Type B pancreatic cell (in vitro differentiated cells): ENCODE measurements around the gene CLMN. TPM values are rescaled to one million over a fixed set of nuclear protein-coding genes. Genes with fewer than 3 reads are reported as not detected.

Source experiments
- DNase-seq: peaks from one replicate; pipeline ENCODE4 v3.0.0; 2021; ENCODE audit warnings: mixed read lengths; ENCODE audit not compliant: unreplicated experiment; ENCODE audit errors: extremely low spot score
- H3K27ac Mint-ChIP-seq: 2 replicates; pipeline ENCODE4 v1.8.0; 2021; ENCODE audit warnings: mild to moderate bottlenecking, mixed read lengths
- H3K27me3 Mint-ChIP-seq: 2 replicates; pipeline ENCODE4 v1.8.0; 2021; ENCODE audit warnings: mixed read lengths
- H3K36me3 Mint-ChIP-seq: 2 replicates; pipeline ENCODE4 v1.8.0; 2021; ENCODE audit warnings: mixed read lengths
- H3K4me1 Mint-ChIP-seq: one replicate; pipeline ENCODE4 v1.8.0; 2021; ENCODE audit warnings: mixed read lengths; ENCODE audit not compliant: unreplicated experiment
- H3K4me3 Mint-ChIP-seq: 2 replicates; pipeline ENCODE4 v1.8.0; 2021; ENCODE audit warnings: mild to moderate bottlenecking, mixed read lengths
- H3K9me3 Mint-ChIP-seq: 2 replicates; pipeline ENCODE4 v1.8.0; 2021; ENCODE audit warnings: mixed read lengths
- CTCF ChIP-seq: fragments of 200-600 bp; sonication (generic); conservative IDR thresholded peaks from 2 replicates; pipeline ENCODE4 v1.5.0; 2021; ENCODE audit warnings: antibody characterized with exemption, mild to moderate bottlenecking
- total RNA-seq: library from RNA; stranded (reverse); gene quantifications from 2 replicates; pipeline ENCODE4 v1.2.1, GENCODE V29; 2021; ENCODE audit warnings: low replicate concordance

The CLMN gene
- total RNA-seq, 1 donor from 2014 or later, result 23.0 TPM

GRCh38 chr14:95272057-95272456 lies 47.7 kb downstream of the CLMN start:
- H3K4me1 Mint-ChIP-seq, result peaks cover 14% of the 10 kb centered on the region
- TF ChIP-seq CTCF, result no peak
- peak; percentile 29 for DNase-seq
- no peaks in the 10 kb centered on the region for H3K27me3 Mint-ChIP-seq
- H3K9me3 Mint-ChIP-seq, result peaks cover 5% of the 10 kb centered on the region
- H3K27ac Mint-ChIP-seq, result no peak overlapping the region
- H3K36me3 Mint-ChIP-seq, result peaks cover 9% of the 10 kb centered on the region
- H3K4me3 Mint-ChIP-seq, result no peak overlapping the region

- H3K27ac Mint-ChIP-seq, result no peak overlapping the region
- no peak overlapping the region for H3K4me3 Mint-ChIP-seq
- no peak for TF ChIP-seq CTCF
- H3K27me3 Mint-ChIP-seq, result no peaks in the 10 kb centered on the region
- peaks cover 9% of the 10 kb centered on the region for H3K36me3 Mint-ChIP-seq
- DNase-seq, result no peak
- H3K9me3 Mint-ChIP-seq, result peaks cover 11% of the 10 kb centered on the region
- H3K4me1 Mint-ChIP-seq, result peaks cover 23% of the 10 kb centered on the region
Observed at GRCh38 chr14:95270203-95270602, 49.5 kb downstream of the CLMN start.

GRCh38 chr14:95269493-95269892 lies 50.2 kb downstream of the CLMN start:
- Mint-ChIP-seq H3K27me3 (no peaks in the 10 kb centered on the region), H3K27ac (no peak overlapping the region), H3K4me3 (no peak overlapping the region), H3K4me1 (peaks cover 26% of the 10 kb centered on the region), H3K36me3 (peaks cover 9% of the 10 kb centered on the region), H3K9me3 (peaks cover 11% of the 10 kb centered on the region)
- TF ChIP-seq CTCF, result no peak
- DNase-seq, result peak; percentile 53

DNA sequence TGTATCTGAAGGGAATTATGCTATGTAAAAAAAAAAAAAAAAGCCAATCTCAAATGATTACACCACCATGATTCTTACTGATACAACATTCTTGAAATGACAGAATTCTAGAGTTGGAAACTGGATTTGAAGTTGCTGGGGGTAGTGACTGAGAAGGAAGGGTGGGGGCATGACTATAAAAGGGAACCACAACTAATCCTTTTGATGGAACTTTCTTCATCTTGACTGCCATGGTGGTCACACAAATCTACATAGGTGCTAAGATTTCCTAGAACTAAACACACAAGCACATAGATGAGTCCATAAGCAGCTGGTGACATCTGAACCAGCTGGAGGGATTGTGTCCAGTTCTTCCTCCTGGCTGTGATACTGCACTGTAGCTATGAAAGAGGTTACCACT lies 51.4 kb downstream of the CLMN start:
- Mint-ChIP-seq H3K4me1 (peaks cover 17% of the 10 kb centered on the region), H3K27me3 (no peaks in the 10 kb centered on the region), H3K9me3 (peaks cover 11% of the 10 kb centered on the region), H3K36me3 (peaks cover 4% of the 10 kb centered on the region), H3K27ac (no peak overlapping the region), H3K4me3 (no peak overlapping the region)
- no peak for DNase-seq
- no peak for TF ChIP-seq CTCF

DNA sequence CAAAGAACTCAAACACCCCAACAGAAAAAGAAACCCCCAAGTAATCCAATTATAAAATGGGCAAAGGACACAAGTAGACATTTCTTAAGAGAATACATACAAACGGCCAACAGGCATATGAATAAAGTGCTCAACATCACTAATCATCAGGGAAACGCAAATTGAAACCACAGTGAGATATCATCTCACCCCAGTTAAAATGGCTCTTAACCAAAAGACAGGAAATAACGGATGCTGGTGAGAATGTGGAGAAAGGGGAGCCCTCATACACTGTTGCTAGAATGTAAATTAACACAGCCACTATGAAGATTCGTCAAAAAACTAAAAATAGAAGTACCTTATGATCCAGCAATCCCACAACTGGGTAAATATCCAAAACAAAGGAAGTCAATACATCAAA lies 52.4 kb downstream of the CLMN start:
- Mint-ChIP-seq H3K9me3 (peaks cover 11% of the 10 kb centered on the region), H3K36me3 (peaks cover 4% of the 10 kb centered on the region), H3K27me3 (no peaks in the 10 kb centered on the region), H3K27ac (no peak overlapping the region), H3K4me3 (no peak overlapping the region), H3K4me1 (peaks cover 12% of the 10 kb centered on the region)
- TF ChIP-seq CTCF, result no peak
- no peak for DNase-seq
